ENCODE data around the gene NFKB2. TPM values are rescaled to one million over a fixed set of nuclear protein-coding genes. Genes with fewer than 3 reads are reported as not detected.

Gene NFKB2
- total RNA-seq, 2 experiments from 2014 or later = 240 to 256 TPM

- H3K9me3 ChIP-seq (ENCODE audit: control insufficient read depth in 1 of 2, insufficient read depth in 1 of 2, low read length in 2 of 2) = no peaks in the 10 kb centered on the region
- H3K4me3 ChIP-seq (ENCODE audit: low read length) = no peak overlapping the region
- POLR2A ChIA-PET = interaction anchor here (1.0 to 5.9 kb wide), 5 partner anchors 14 to 211 kb away, joined by 3 to 131 read pairs (median 13); partner anchors contain the start of genes C10orf95, FBXL15 and GBF1
- H3K9me3 Mint-ChIP-seq = no peaks in the 10 kb centered on the region
- H3K36me3 ChIP-seq (ENCODE audit: insufficient read depth, low read length) = peaks cover 2% of the 10 kb centered on the region
- intact Hi-C loops (cut with DNase I, micrococcal nuclease) = loop anchor here (1.0 to 5.0 kb wide), 2 partner anchors 15 to 68 kb away; partner anchors contain the start of genes ACTR1A (in 1 of the 2) and SUFU (in 1 of the 2)
- ATAC-seq (ENCODE audit: poor library complexity) (no peak), DNase-seq (peak in 1 of 14 experiments; percentile 20)
- peak overlapping the region; percentile 59 to 71 for H3K27ac ChIP-seq (ENCODE audit: low read depth in 1 of 2, low read length in 2 of 2)
- peak overlapping the region; percentile 92 for H3K27ac Mint-ChIP-seq
- peak overlapping the region; percentile 85 for H3K4me3 Mint-ChIP-seq
- CTCF ChIA-PET = interaction anchor here (0.6 to 1.3 kb wide), 4 partner anchors 8 to 305 kb away, joined by 3 read pairs; partner anchors contain the start of gene ACTR1A
- no peak for TF ChIP-seq CTCF (IDR thresholded peaks at IDR 0.05)
- H3K36me3 Mint-ChIP-seq (ENCODE audit: low read depth) = peaks cover 10% of the 10 kb centered on the region
- H3K27me3 Mint-ChIP-seq = no peaks in the 10 kb centered on the region
- H3K27me3 ChIP-seq (ENCODE audit: control insufficient read depth in 1 of 2, insufficient read depth in 2 of 2, low read length in 2 of 2) = no peaks in the 10 kb centered on the region
- peaks cover 64% of the 10 kb centered on the region for H3K4me1 Mint-ChIP-seq (ENCODE audit: low read depth)
- H3K4me1 ChIP-seq (ENCODE audit: insufficient read depth, low read length) = peaks cover 68% of the 10 kb centered on the region
Observed at GRCh38 chr10:102434394-102435132, 39.1 kb downstream of the NFKB2 start.

DNA sequence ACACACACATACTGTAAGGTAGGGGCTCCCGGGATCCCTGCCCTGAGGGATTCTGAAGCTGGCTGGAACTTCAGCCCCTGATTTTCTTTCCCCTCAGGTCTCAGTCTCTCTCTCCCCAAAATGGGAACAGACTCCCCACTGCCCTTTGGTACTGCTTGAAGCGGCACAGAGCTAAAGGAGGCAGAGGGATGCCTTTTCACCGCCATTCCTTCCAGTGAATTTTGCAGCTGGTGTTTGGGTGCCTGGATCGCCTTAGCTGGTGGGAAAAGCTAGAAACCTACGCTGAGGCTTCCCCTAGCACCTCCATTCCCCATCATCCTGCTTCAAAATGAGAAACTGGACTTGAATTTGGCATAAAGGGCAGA is 39.6 kb downstream of the NFKB2 start:
- ATAC-seq (ENCODE audit: poor library complexity) (no peak), DNase-seq (no peak)
- TF ChIP-seq CTCF (IDR thresholded peaks at IDR 0.05) = no peak
- intact Hi-C loops (cut with DNase I, micrococcal nuclease) = no loop called here
- Mint-ChIP-seq H3K36me3 (ENCODE audit: low read depth) (peaks cover 10% of the 10 kb centered on the region), H3K4me1 (ENCODE audit: low read depth) (peaks cover 64% of the 10 kb centered on the region), H3K27me3 (no peaks in the 10 kb centered on the region), H3K9me3 (no peaks in the 10 kb centered on the region), H3K4me3 (peak overlapping the region; percentile 85), H3K27ac (peak overlapping the region; percentile 92)
- Histone ChIP-seq H3K4me1 (ENCODE audit: insufficient read depth, low read length) (peaks cover 68% of the 10 kb centered on the region), H3K27me3 (ENCODE audit: control insufficient read depth in 1 of 2, insufficient read depth in 2 of 2, low read length in 2 of 2) (no peaks in the 10 kb centered on the region), H3K9me3 (ENCODE audit: control insufficient read depth in 1 of 2, insufficient read depth in 1 of 2, low read length in 2 of 2) (no peaks in the 10 kb centered on the region), H3K4me3 (ENCODE audit: low read length) (peak overlapping the region; percentile 64), H3K27ac (ENCODE audit: low read depth in 1 of 2, low read length in 2 of 2) (peak overlapping the region; percentile 59 to 71), H3K36me3 (ENCODE audit: insufficient read depth, low read length) (peaks cover 2% of the 10 kb centered on the region)
- ChIA-PET CTCF (interaction anchor here (0.6 to 1.3 kb wide), 3 partner anchors 36 to 305 kb away, joined by 3 read pairs; partner anchors contain the start of gene ACTR1A), POLR2A (interaction anchor here (1.4 to 5.9 kb wide), 5 partner anchors 14 to 67 kb away, joined by 3 to 131 read pairs (median 13); partner anchors contain the start of genes ACTR1A, C10orf95, FBXL15 and NFKB2)

GRCh38 chr10:102435529-102436233 is 40.2 kb downstream of the NFKB2 start:
- peaks cover 1% of the 10 kb centered on the region for H3K36me3 ChIP-seq (ENCODE audit: insufficient read depth, low read length)
- H3K4me1 ChIP-seq (ENCODE audit: insufficient read depth, low read length) = peaks cover 68% of the 10 kb centered on the region
- no peaks in the 10 kb centered on the region for H3K9me3 ChIP-seq (ENCODE audit: control insufficient read depth in 1 of 2, insufficient read depth in 1 of 2, low read length in 2 of 2)
- peak overlapping the region; percentile 92 for H3K27ac Mint-ChIP-seq
- H3K4me3 ChIP-seq (ENCODE audit: low read length) = peak overlapping the region; percentile 64
- CTCF ChIA-PET = interaction anchor here (0.6 to 1.3 kb wide), 4 partner anchors 13 to 306 kb away, joined by 3 to 4 read pairs (median 3); no protein-coding TSS in a partner anchor
- no peaks in the 10 kb centered on the region for H3K27me3 Mint-ChIP-seq
- peak overlapping the region; percentile 59 to 71 for H3K27ac ChIP-seq (ENCODE audit: low read depth in 1 of 2, low read length in 2 of 2)
- H3K36me3 Mint-ChIP-seq (ENCODE audit: low read depth) = peaks cover 10% of the 10 kb centered on the region
- H3K9me3 Mint-ChIP-seq = no peaks in the 10 kb centered on the region
- ATAC-seq (ENCODE audit: poor library complexity) = peak; percentile 7
- intact Hi-C loops (cut with DNase I, micrococcal nuclease) = no loop called here
- H3K27me3 ChIP-seq (ENCODE audit: control insufficient read depth in 1 of 2, insufficient read depth in 2 of 2, low read length in 2 of 2) = no peaks in the 10 kb centered on the region
- H3K4me3 Mint-ChIP-seq = peak overlapping the region; percentile 85
- peaks cover 64% of the 10 kb centered on the region for H3K4me1 Mint-ChIP-seq (ENCODE audit: low read depth)
- DNase-seq = peak in 4 of 14 experiments; percentile 36 to 52 (median 42)
- POLR2A ChIA-PET = interaction anchor here (1.3 to 5.9 kb wide), 6 partner anchors 15 to 69 kb away, joined by 3 to 131 read pairs (median 9); partner anchors contain the start of genes ACTR1A, C10orf95, FBXL15 and NFKB2
- TF ChIP-seq CTCF (IDR thresholded peaks at IDR 0.05) = no peak
